GM18861 (cell line): ENCODE results near the gene PLCB4.

Source experiments
- ATAC-seq: cut with Tn5 transposase; IDR thresholded peaks from one replicate; pipeline ENCODE4 v1.9.1; 2021; ENCODE audit not compliant: unreplicated experiment

PLCB4 gene

GRCh38 chr20:9507544-9508239 lies 438.8 kb downstream of the PLCB4 start:
- no peak for ATAC-seq

- ATAC-seq: no peak
Observed at GRCh38 chr20:9508240-9508661, 439.4 kb downstream of the PLCB4 start.

GRCh38 chr20:9508696-9509178 lies 439.9 kb downstream of the PLCB4 start:
- no peak for ATAC-seq

- ATAC-seq: no peak
Observed at GRCh38 chr20:9509246-9509645, 440.4 kb downstream of the PLCB4 start.

- ATAC-seq: no peak
Observed at GRCh38 chr20:9510911-9511310, 442.0 kb downstream of the PLCB4 start.

- no peak for ATAC-seq
Observed at GRCh38 chr20:9514072-9514460, 445.2 kb downstream of the PLCB4 start.

- no peak for ATAC-seq
Observed at GRCh38 chr20:9514461-9515213, 445.8 kb downstream of the PLCB4 start, which contains the start of gene LAMP5. TSS of gene LAMP5 (plus strand) at chr20:9514590. CDS start at chr20:9514853, 263 bp downstream.

GRCh38 chr20:9515214-9515585 lies 446.3 kb downstream of the PLCB4 start:
- no peak for ATAC-seq

- ATAC-seq: no peak
Observed at GRCh38 chr20:9515741-9516233, 446.9 kb downstream of the PLCB4 start.

GRCh38 chr20:9516234-9516871 lies 447.5 kb downstream of the PLCB4 start:
- ATAC-seq: no peak

- no peak for ATAC-seq
Observed at GRCh38 chr20:9517297-9518162, 448.6 kb downstream of the PLCB4 start.

GRCh38 chr20:9518576-9519175 lies 449.8 kb downstream of the PLCB4 start:
- no peak for ATAC-seq

GRCh38 chr20:9520086-9520485 lies 451.2 kb downstream of the PLCB4 start:
- no peak for ATAC-seq

- ATAC-seq: no peak
Observed at GRCh38 chr20:9523636-9524035, 454.7 kb downstream of the PLCB4 start.
